ENCODE measurements around the gene FGF9. TPM values are rescaled to one million over a fixed set of nuclear protein-coding genes. Genes with fewer than 3 reads are reported as not detected.

The FGF9 gene
- total and polyA plus RNA-seq, 10 of the 15 experiments (the other 5 are each of a cell fraction or from before 2014, with no cell fraction given) = 0.05 to 1.5 (median 0.83) TPM

DNA sequence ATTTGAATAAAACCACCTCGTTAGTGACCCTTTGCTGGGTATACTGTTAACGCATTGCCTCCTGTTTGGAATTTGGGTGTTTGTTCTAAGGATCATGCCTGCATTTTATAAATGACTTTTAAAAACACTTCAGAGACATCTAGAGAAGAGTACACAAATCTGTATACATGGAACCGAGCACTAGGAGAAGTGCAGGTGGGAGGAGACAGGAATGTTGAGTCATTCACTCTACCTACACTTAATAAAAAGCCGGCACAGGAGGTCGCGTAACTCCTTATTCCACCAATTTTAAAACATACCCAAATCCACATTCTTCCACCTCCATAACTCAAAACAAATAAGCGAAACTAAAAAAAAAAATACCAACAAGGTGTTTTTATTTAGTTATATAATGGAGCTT is 48.6 kb downstream of the FGF9 start:
- Histone ChIP-seq H3K4me1 (ENCODE audit: control insufficient read depth, insufficient read depth, low read length) (no peaks in the 10 kb centered on the region), H4K20me1 (ENCODE audit: control insufficient read depth, insufficient read depth) (no peaks in the 10 kb centered on the region), H3K4me3 (no peak overlapping the region), H3K79me2 (ENCODE audit: control insufficient read depth, insufficient read depth, low read length) (no peaks in the 10 kb centered on the region), H3K27ac (ENCODE audit: control insufficient read depth, insufficient read depth) (no peak overlapping the region), H3K4me2 (ENCODE audit: control insufficient read depth, insufficient read depth) (no peak overlapping the region), H3K27me3 (replicated peaks in 1 of 2; ENCODE audit: control insufficient read depth in 2 of 2, insufficient read depth in 2 of 2, low read length in 1 of 2) (no peaks in the 10 kb centered on the region), H2AFZ (ENCODE audit: control insufficient read depth, low read depth, low read length) (no peak overlapping the region), H3K9me3 (replicated peaks; ENCODE audit: control insufficient read depth, insufficient read depth, low read length) (no peaks in the 10 kb centered on the region), H3K36me3 (ENCODE audit: control insufficient read depth in 2 of 2, insufficient read depth in 2 of 2, low read length in 1 of 2) (no peaks in the 10 kb centered on the region), H3K9ac (ENCODE audit: control insufficient read depth, insufficient read depth, low read length) (no peak overlapping the region)
- ChIA-PET SMC1A (ENCODE audit: uncharacterized antibody, unreplicated experiment) (no interaction called here), RAD21 (ENCODE audit: unreplicated experiment) (no interaction called here), CTCF (interaction anchor here (0.9 kb wide), 1 partner anchor 16 kb away, joined by 3 read pairs; no protein-coding TSS in a partner anchor), POLR2A (interaction anchor here (0.8 kb wide), 1 partner anchor 70 kb away, joined by 3 read pairs; no protein-coding TSS in a partner anchor)
- no peak for DNase-seq (ENCODE audit: low read depth, low spot score)
- no peak for ATAC-seq
- WGBS (ENCODE audit: insufficient coverage, insufficient replicate concordance, low lambda C conversion rate, missing lambda C conversion rate) = 63% methylated on average over 7 of the region's 7 CpGs
- intact Hi-C loops (cut with micrococcal nuclease; ENCODE audit: unreplicated experiment) (no loop called here), in situ Hi-C loops (cut with MboI) (no loop called here)
- FAIRE-seq = no peak
- no peak for TF ChIP-seq ESRRA (IDR thresholded peaks at IDR 0.05; ENCODE audit: low read length)
- TF ChIP-seq ZNF24 (IDR thresholded peaks at IDR 0.05) = no peak
- no peak for TF ChIP-seq KDM1A (IDR thresholded peaks at IDR 0.05; ENCODE audit: borderline replicate concordance)
- TF ChIP-seq NR2F1 (conservative IDR thresholded peaks at IDR 0.05) = no peak
- TF ChIP-seq FOXM1 (IDR thresholded peaks at IDR 0.05; ENCODE audit: low read depth, low read length) = no peak
- TF ChIP-seq CREM (IDR thresholded peaks at IDR 0.05; ENCODE audit: low read depth) = no peak
- TF ChIP-seq ZNF274 (IDR thresholded peaks at IDR 0.05; ENCODE audit: insufficient read depth, insufficient read length) = no peak
- TF ChIP-seq, protein P1, sequence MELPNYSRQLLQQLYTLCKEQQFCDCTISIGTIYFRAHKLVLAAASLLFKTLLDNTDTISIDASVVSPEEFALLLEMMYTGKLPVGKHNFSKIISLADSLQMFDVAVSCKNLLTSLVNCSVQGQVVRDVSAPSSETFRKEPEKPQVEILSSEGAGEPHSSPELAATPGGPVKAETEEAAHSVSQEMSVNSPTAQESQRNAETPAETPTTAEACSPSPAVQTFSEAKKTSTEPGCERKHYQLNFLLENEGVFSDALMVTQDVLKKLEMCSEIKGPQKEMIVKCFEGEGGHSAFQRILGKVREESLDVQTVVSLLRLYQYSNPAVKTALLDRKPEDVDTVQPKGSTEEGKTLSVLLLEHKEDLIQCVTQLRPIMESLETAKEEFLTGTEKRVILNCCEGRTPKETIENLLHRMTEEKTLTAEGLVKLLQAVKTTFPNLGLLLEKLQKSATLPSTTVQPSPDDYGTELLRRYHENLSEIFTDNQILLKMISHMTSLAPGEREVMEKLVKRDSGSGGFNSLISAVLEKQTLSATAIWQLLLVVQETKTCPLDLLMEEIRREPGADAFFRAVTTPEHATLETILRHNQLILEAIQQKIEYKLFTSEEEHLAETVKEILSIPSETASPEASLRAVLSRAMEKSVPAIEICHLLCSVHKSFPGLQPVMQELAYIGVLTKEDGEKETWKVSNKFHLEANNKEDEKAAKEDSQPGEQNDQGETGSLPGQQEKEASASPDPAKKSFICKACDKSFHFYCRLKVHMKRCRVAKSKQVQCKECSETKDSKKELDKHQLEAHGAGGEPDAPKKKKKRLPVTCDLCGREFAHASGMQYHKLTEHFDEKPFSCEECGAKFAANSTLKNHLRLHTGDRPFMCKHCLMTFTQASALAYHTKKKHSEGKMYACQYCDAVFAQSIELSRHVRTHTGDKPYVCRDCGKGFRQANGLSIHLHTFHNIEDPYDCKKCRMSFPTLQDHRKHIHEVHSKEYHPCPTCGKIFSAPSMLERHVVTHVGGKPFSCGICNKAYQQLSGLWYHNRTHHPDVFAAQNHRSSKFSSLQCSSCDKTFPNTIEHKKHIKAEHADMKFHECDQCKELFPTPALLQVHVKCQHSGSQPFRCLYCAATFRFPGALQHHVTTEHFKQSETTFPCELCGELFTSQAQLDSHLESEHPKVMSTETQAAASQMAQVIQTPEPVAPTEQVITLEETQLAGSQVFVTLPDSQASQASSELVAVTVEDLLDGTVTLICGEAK (IDR thresholded peaks at IDR 0.05; ENCODE audit: borderline replicate concordance) = no peak
- no peak for TF ChIP-seq CREB1 (IDR thresholded peaks at IDR 0.05; ENCODE audit: low read depth)
- no peak for TF ChIP-seq RAD51 (IDR thresholded peaks at IDR 0.05)
- no peak for TF ChIP-seq SRF (IDR thresholded peaks at IDR 0.05; ENCODE audit: low read depth in 2 of 2, low read length in 2 of 2)
- no peak for TF ChIP-seq CBFB (IDR thresholded peaks at IDR 0.05; ENCODE audit: low read depth)
- no peak for TF ChIP-seq RELA (IDR thresholded peaks at IDR 0.05; ENCODE audit: borderline replicate concordance, partially characterized antibody)
- no peak for TF ChIP-seq SUZ12 (IDR thresholded peaks at IDR 0.05; ENCODE audit: unreplicated experiment)
- no peak for TF ChIP-seq SREBF2 (IDR thresholded peaks at IDR 0.05; ENCODE audit: low read length)
- TF ChIP-seq HDAC6 (IDR thresholded peaks at IDR 0.05; ENCODE audit: unreplicated experiment) = no peak
- no peak for TF ChIP-seq EP300 (IDR thresholded peaks at IDR 0.05; ENCODE audit: borderline replicate concordance in 1 of 2, control insufficient read depth in 1 of 2, low read depth in 2 of 2, low read length in 2 of 2)
- no peak for TF ChIP-seq SMC3 (IDR thresholded peaks at IDR 0.05; ENCODE audit: borderline replicate concordance, low read length)
- BruUV-seq (replicated peaks) = no TSS peak

All from GM12878 (cell line).